HG02571 (cell line): ENCODE data around the gene KIF2C.
"Not testable (repeated sequence)": the region's sequence is repeated elsewhere in the genome, so short reads cannot be mapped to it uniquely, and the experiment has no call there.

Experiments
- ATAC-seq: cut with Tn5 transposase; IDR thresholded peaks from one replicate; pipeline ENCODE4 v1.9.1; 2021; ENCODE audit warnings: mild to moderate bottlenecking, moderate library complexity; ENCODE audit not compliant: unreplicated experiment

KIF2C gene

GRCh38 chr1:44739307-44740178 lies at the start of gene KIF2C:
Gene KIF2C, plus strand, starts transcription at chr1:44739837. Its CDS starts 96 bp downstream, at chr1:44739933.
- ATAC-seq: peak; percentile 95

- ATAC-seq: no peak
Observed at GRCh38 chr1:44693159-44693558, 46.5 kb upstream of the KIF2C start.

GRCh38 chr1:44693900-44694299 lies 45.7 kb upstream of the KIF2C start:
- ATAC-seq: no peak

GRCh38 chr1:44694863-44695478 lies 44.7 kb upstream of the KIF2C start:
- peak; percentile 71 for ATAC-seq

- no peak for ATAC-seq
Observed at GRCh38 chr1:44695671-44696070, 44.0 kb upstream of the KIF2C start.

- no peak for ATAC-seq
Observed at GRCh38 chr1:44696101-44696500, 43.5 kb upstream of the KIF2C start.

- no peak for ATAC-seq
Observed at GRCh38 chr1:44696789-44697345, 42.8 kb upstream of the KIF2C start.

GRCh38 chr1:44698138-44698537 lies 41.5 kb upstream of the KIF2C start:
- ATAC-seq: no peak

GRCh38 chr1:44699375-44699774 lies 40.3 kb upstream of the KIF2C start:
- ATAC-seq: not testable (repeated sequence)

- ATAC-seq: no peak
Observed at GRCh38 chr1:44700573-44700972, 39.1 kb upstream of the KIF2C start.

GRCh38 chr1:44701141-44701573 lies 38.5 kb upstream of the KIF2C start:
- no peak for ATAC-seq

- no peak for ATAC-seq
Observed at GRCh38 chr1:44705470-44705869, 34.2 kb upstream of the KIF2C start.

- ATAC-seq: no peak
Observed at GRCh38 chr1:44705938-44706337, 33.7 kb upstream of the KIF2C start.

- no peak for ATAC-seq
Observed at GRCh38 chr1:44707112-44707881, 32.3 kb upstream of the KIF2C start.

- no peak for ATAC-seq
Observed at GRCh38 chr1:44707959-44708831, 31.4 kb upstream of the KIF2C start.

- no peak for ATAC-seq
Observed at GRCh38 chr1:44713321-44713781, 26.3 kb upstream of the KIF2C start.

- ATAC-seq: no peak
Observed at GRCh38 chr1:44714532-44714931, 25.1 kb upstream of the KIF2C start.

GRCh38 chr1:44714944-44715571 lies 24.6 kb upstream of the KIF2C start:
- ATAC-seq: peak; percentile 49

- no peak for ATAC-seq
Observed at GRCh38 chr1:44717156-44717555, 22.5 kb upstream of the KIF2C start.

- ATAC-seq: no peak
Observed at GRCh38 chr1:44717653-44718052, 22.0 kb upstream of the KIF2C start.
